ENCODE results near the gene FCN2. TPM values are rescaled to one million over a fixed set of nuclear protein-coding genes. Genes with fewer than 3 reads are reported as not detected.

Gene FCN2
- polyA plus RNA-seq, 1 donor (not counting 4 experiments of a cell fraction or from before 2014, with no cell fraction given) = not detected

- Histone ChIP-seq H3K9me1 (ENCODE audit: control insufficient read depth, extremely low read depth, insufficient read depth, low read length) (no peaks in the 10 kb centered on the region), H3K27ac (ENCODE audit: control insufficient read depth, insufficient read depth, low read length) (no peak overlapping the region), H3K79me2 (ENCODE audit: control insufficient read depth, insufficient read depth, low read length) (no peaks in the 10 kb centered on the region), H3K4me2 (ENCODE audit: control insufficient read depth, extremely low read depth, insufficient read depth, low read depth, low read length) (no peak overlapping the region), H3K27me3 (ENCODE audit: control insufficient read depth, extremely low read depth, insufficient read depth, low read length) (peaks cover 37% of the 10 kb centered on the region), H3K36me3 (ENCODE audit: control insufficient read depth in 2 of 2, extremely low read depth in 1 of 2, insufficient read depth in 2 of 2, low read length in 2 of 2) (no peaks in the 10 kb centered on the region), H3K9me3 (ENCODE audit: control insufficient read depth, low read depth, low read length) (peaks cover 9% of the 10 kb centered on the region), H4K20me1 (ENCODE audit: control insufficient read depth, extremely low read depth, insufficient read depth, low read length) (no peaks in the 10 kb centered on the region), H2AFZ (ENCODE audit: control insufficient read depth, low read length) (no peak overlapping the region), H3K9ac (ENCODE audit: control insufficient read depth, extremely low read depth, insufficient read depth, low read length) (no peak overlapping the region), H3K4me1 (ENCODE audit: control insufficient read depth, extremely low read depth, insufficient read depth, low read length) (peaks cover 1% of the 10 kb centered on the region), H3K4me3 (ENCODE audit: control insufficient read depth in 2 of 3, extremely low read depth in 1 of 3, insufficient read depth in 2 of 3, low read depth in 1 of 3, low read length in 3 of 3) (no peak overlapping the region)
- no peak for TF ChIP-seq CTCF (optimal IDR thresholded peaks at IDR 0.05 in 1 of 3, IDR thresholded peaks at IDR 0.05 in 1 of 3, conservative IDR thresholded peaks at IDR 0.05 in 1 of 3; ENCODE audit: extremely low read depth in 1 of 3, insufficient read depth in 2 of 3, low read length in 3 of 3)
- TF ChIP-seq EZH2 (IDR thresholded peaks at IDR 0.05; ENCODE audit: low read length) = no peak
- FAIRE-seq = no peak
- no peak for DNase-seq (ENCODE audit: low read depth, low spot score)
- dilution Hi-C loops (cut with MboI; ENCODE audit: extremely low pct_ligation_motif_present, low sequenced_read_pairs) = no loop called here
Observed at GRCh38 chr9:134852906-134853654, 27.5 kb upstream of the FCN2 start.

DNA sequence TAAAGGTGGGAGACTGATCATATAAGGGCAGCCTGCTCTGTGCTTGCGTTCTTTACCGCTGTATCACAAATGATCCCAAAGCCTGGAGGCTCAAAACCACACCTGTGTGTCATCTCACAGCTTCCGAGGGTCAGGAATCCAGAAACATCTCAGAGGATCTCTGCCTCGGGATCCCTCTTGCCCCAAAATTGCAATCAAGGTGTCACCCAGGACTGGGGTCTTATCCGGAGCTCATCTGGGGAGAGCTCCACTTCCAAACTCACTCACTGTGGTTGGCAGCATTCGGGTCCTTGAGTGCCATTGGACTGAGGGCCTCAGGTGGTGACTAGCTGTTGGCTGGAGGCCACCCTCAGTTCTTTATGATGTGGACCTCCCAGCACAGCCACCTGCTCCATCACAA, 26.7 kb upstream of the FCN2 start:
- DNase-seq (ENCODE audit: low read depth, low spot score) (no peak), FAIRE-seq (no peak)
- H3K4me1 ChIP-seq (ENCODE audit: control insufficient read depth, extremely low read depth, insufficient read depth, low read length) = peaks cover 9% of the 10 kb centered on the region
- peaks cover 9% of the 10 kb centered on the region for H3K9me3 ChIP-seq (ENCODE audit: control insufficient read depth, low read depth, low read length)
- H3K27ac ChIP-seq (ENCODE audit: control insufficient read depth, insufficient read depth, low read length) = no peak overlapping the region
- peaks cover 37% of the 10 kb centered on the region for H3K27me3 ChIP-seq (ENCODE audit: control insufficient read depth, extremely low read depth, insufficient read depth, low read length)
- no peaks in the 10 kb centered on the region for H3K9me1 ChIP-seq (ENCODE audit: control insufficient read depth, extremely low read depth, insufficient read depth, low read length)
- H3K36me3 ChIP-seq (ENCODE audit: control insufficient read depth in 2 of 2, extremely low read depth in 1 of 2, insufficient read depth in 2 of 2, low read length in 2 of 2) = no peaks in the 10 kb centered on the region
- H4K20me1 ChIP-seq (ENCODE audit: control insufficient read depth, extremely low read depth, insufficient read depth, low read length) = no peaks in the 10 kb centered on the region
- no peak overlapping the region for H3K4me2 ChIP-seq (ENCODE audit: control insufficient read depth, extremely low read depth, insufficient read depth, low read depth, low read length)
- H3K79me2 ChIP-seq (ENCODE audit: control insufficient read depth, insufficient read depth, low read length) = no peaks in the 10 kb centered on the region
- H2AFZ ChIP-seq (ENCODE audit: control insufficient read depth, low read length) = no peak overlapping the region
- no peak overlapping the region for H3K9ac ChIP-seq (ENCODE audit: control insufficient read depth, extremely low read depth, insufficient read depth, low read length)
- dilution Hi-C loops (cut with MboI; ENCODE audit: extremely low pct_ligation_motif_present, low sequenced_read_pairs) = no loop called here
- TF ChIP-seq EZH2 (IDR thresholded peaks at IDR 0.05; ENCODE audit: low read length) = no peak
- TF ChIP-seq CTCF (optimal IDR thresholded peaks at IDR 0.05 in 1 of 3, IDR thresholded peaks at IDR 0.05 in 1 of 3, conservative IDR thresholded peaks at IDR 0.05 in 1 of 3; ENCODE audit: extremely low read depth in 1 of 3, insufficient read depth in 2 of 3, low read length in 3 of 3) = no peak
- H3K4me3 ChIP-seq (ENCODE audit: control insufficient read depth in 2 of 3, extremely low read depth in 1 of 3, insufficient read depth in 2 of 3, low read depth in 1 of 3, low read length in 3 of 3) = no peak overlapping the region

All from keratinocyte (primary cell).